GM21825 (cell line): Measurements from ENCODE around the gene DPP10.

ENCODE experiments used
- ATAC-seq: cut with Tn5 transposase; IDR thresholded peaks from one replicate; pipeline ENCODE4 v1.9.1; 2021; ENCODE audit warnings: mild to moderate bottlenecking, moderate library complexity; ENCODE audit not compliant: unreplicated experiment

The DPP10 gene

GRCh38 chr2:115201386-115201785, 758.9 kb downstream of the DPP10 start:
- ATAC-seq: no peak

- ATAC-seq: no peak
Observed at GRCh38 chr2:115208493-115209164, 766.2 kb downstream of the DPP10 start.

GRCh38 chr2:115214050-115214449, 771.6 kb downstream of the DPP10 start:
- no peak for ATAC-seq

- no peak for ATAC-seq
Observed at GRCh38 chr2:115219296-115219695, 776.9 kb downstream of the DPP10 start.

- ATAC-seq: no peak
Observed at GRCh38 chr2:115234186-115234585, 791.7 kb downstream of the DPP10 start.

- ATAC-seq: no peak
Observed at GRCh38 chr2:115234737-115235136, 792.3 kb downstream of the DPP10 start.

- no peak for ATAC-seq
Observed at GRCh38 chr2:115248066-115248465, 805.6 kb downstream of the DPP10 start.

- ATAC-seq: no peak
Observed at GRCh38 chr2:115277366-115277765, 834.9 kb downstream of the DPP10 start.

GRCh38 chr2:115285416-115285815, 843.0 kb downstream of the DPP10 start:
- ATAC-seq: no peak

GRCh38 chr2:115290478-115290877, 848.0 kb downstream of the DPP10 start:
- no peak for ATAC-seq

- no peak for ATAC-seq
Observed at GRCh38 chr2:115292742-115293141, 850.3 kb downstream of the DPP10 start.

GRCh38 chr2:115294999-115295398, 852.6 kb downstream of the DPP10 start:
- ATAC-seq: no peak

- no peak for ATAC-seq
Observed at GRCh38 chr2:115297056-115297455, 854.6 kb downstream of the DPP10 start.

GRCh38 chr2:115299199-115299598, 856.8 kb downstream of the DPP10 start:
- ATAC-seq: no peak

GRCh38 chr2:115305712-115306111, 863.3 kb downstream of the DPP10 start:
- no peak for ATAC-seq

GRCh38 chr2:115314119-115314518, 871.7 kb downstream of the DPP10 start:
- ATAC-seq: no peak

- no peak for ATAC-seq
Observed at GRCh38 chr2:115327061-115327460, 884.6 kb downstream of the DPP10 start.

- no peak for ATAC-seq
Observed at GRCh38 chr2:115359550-115359949, 917.1 kb downstream of the DPP10 start.

- ATAC-seq: no peak
Observed at GRCh38 chr2:115364093-115364492, 921.7 kb downstream of the DPP10 start.

GRCh38 chr2:115369400-115369799, 927.0 kb downstream of the DPP10 start:
- no peak for ATAC-seq

- no peak for ATAC-seq
Observed at GRCh38 chr2:115374981-115375380, 932.5 kb downstream of the DPP10 start.

GRCh38 chr2:115384399-115384798, 942.0 kb downstream of the DPP10 start:
- no peak for ATAC-seq

GRCh38 chr2:115386465-115386864, 944.0 kb downstream of the DPP10 start:
- ATAC-seq: no peak
